Astrocyte of the cerebellum (primary cell): ENCODE results near the gene CSTF2.

Source experiments
- DNase-seq: peaks from one replicate; pipeline ENCODE4 v3.0.0-alpha.2; 2011; ENCODE audit warnings: low read depth
- H3K4me3 ChIP-seq: 2 replicates; pipeline ENCODE4 v1.5.1; 2011; ENCODE audit warnings: mild to moderate bottlenecking, low read depth, low read length, moderate library complexity
- in situ Hi-C: cut with HindIII; loops from 2 replicates; pipeline ENCODE4 v1.10.0; 2017; ENCODE audit warnings: low sequenced_read_pairs
- TF ChIP-seq, protein P1 (sequence below): IDR thresholded peaks from 2 replicates; pipeline ENCODE4 v1.5.1; 2012; ENCODE audit warnings: low read length, low read depth, moderate library complexity, mild to moderate bottlenecking; ENCODE audit errors: missing control alignments

CSTF2 gene

DNA sequence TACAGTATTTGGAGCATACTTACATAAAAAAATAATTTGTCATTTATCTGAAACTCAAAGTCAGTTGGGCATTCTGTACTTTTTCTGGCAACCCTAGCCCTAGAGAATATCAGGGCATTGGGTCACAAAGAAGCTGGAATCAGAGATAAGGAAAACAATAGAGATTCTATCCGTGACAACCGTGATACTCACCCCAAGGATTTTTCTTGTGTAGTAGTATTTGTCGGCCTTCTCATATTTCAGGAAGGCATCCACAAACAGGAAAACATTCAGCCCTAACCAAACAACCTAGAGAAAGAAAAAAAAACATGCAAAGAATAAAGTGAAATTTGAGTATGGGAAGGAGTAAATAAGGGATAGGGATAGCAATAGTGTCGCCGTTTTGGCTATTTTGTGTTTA, 50.3 kb downstream of the CSTF2 start:
- no peak for DNase-seq
- TF ChIP-seq, protein P1, sequence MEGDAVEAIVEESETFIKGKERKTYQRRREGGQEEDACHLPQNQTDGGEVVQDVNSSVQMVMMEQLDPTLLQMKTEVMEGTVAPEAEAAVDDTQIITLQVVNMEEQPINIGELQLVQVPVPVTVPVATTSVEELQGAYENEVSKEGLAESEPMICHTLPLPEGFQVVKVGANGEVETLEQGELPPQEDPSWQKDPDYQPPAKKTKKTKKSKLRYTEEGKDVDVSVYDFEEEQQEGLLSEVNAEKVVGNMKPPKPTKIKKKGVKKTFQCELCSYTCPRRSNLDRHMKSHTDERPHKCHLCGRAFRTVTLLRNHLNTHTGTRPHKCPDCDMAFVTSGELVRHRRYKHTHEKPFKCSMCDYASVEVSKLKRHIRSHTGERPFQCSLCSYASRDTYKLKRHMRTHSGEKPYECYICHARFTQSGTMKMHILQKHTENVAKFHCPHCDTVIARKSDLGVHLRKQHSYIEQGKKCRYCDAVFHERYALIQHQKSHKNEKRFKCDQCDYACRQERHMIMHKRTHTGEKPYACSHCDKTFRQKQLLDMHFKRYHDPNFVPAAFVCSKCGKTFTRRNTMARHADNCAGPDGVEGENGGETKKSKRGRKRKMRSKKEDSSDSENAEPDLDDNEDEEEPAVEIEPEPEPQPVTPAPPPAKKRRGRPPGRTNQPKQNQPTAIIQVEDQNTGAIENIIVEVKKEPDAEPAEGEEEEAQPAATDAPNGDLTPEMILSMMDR = no peak
- no peak overlapping the region for H3K4me3 ChIP-seq
- in situ Hi-C loops = no loop called here

DNA sequence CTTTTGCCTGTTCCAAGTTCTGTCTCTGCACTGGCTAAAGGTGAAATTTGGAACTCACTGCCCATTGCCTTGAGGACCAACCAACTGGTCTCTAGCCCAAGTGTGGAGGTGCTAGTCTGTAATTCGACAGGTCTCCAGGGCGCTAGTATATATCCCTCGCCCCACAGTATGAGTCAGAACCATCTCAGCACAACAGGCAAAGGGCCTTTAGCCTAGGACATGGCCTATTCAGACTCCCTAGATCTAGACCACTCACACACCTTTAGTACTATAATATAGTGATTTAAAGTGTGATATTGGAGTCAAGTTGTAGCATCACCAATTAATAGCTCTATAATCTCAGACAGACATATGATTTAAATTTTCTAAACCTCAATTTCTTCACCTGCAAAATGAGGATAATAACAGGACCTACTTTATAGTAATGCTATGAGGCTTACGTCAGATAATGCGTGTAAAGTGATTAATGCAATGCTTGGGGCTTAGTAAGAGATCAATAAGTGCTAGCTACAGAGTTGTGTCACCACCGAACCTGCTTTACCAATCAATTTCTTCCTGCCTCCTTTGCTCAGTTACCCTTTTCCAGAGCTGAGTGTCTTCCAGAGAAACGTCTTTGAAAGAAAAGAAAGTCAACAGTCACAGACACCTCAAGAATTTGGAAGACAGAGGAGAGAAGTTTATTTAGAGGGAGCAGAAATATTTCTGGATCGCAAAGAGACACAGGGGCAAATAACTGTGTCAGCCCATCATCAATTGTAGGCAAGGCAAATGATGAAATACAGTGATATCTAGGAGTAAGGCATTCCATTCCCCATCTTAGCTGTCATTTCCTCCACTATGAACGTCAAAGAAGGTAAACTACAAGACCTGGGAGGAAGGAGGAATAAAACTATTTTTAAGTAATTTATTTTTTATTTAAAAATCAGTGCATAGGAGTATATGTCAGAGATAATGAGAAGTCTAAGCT, 51.7 kb downstream of the CSTF2 start:
- DNase-seq = no peak
- in situ Hi-C loops = no loop called here
- TF ChIP-seq, protein P1 = no peak
- H3K4me3 ChIP-seq = no peak overlapping the region

DNA sequence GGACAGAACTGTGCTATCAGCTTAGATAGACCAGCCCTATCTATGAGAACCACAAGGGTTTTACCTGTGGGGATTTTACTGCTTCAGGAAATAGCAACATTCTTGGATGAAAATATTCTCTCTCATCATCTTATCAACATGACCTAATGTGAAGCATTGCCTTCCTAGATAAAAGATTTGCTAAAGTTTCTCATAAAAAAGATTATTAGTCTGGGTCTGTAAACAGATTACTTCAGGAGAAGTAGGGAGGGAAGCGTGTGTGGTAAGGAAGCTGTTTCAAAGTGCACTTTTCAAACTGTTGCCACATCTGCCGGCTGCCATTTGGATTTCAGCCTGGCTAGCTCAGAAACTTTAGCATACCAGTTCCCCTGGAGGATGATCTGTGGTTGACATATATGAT, 54.1 kb downstream of the CSTF2 start, which contains the start of gene NOX1:
Gene NOX1, minus strand, starts transcription at position 35 of the 400 bp plus-strand sequence. CDS start 220 bp downstream, outside the sequence.
- DNase-seq = no peak
- in situ Hi-C loops = no loop called here
- TF ChIP-seq, protein P1 = no peak
- no peak within 1 kb of the TSS for H3K4me3 ChIP-seq

GRCh38 chrX:100880368-100880767, 60.2 kb downstream of the CSTF2 start:
- TF ChIP-seq, protein P1 = no peak
- in situ Hi-C loops = no loop called here
- H3K4me3 ChIP-seq = no peak overlapping the region
- no peak for DNase-seq

DNA sequence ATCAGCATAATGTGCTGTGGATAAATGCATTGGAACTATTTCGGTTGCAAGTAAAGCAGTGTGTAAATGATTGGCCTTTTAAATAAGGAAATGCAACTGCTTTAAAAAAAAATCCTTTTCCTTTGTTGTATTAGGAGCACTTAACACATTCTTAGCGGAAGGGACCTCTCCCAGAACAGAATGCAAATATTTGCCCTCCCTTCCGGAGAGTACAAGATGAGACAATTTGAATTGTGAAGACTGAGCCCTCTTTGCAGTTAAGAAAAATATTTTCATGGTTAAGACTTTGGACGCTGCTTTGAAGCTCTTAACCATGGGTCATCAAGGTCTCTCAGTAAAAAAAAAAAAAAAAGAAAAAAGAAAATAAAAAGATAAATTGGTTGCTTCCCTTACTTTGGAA, 63.5 kb downstream of the CSTF2 start:
- in situ Hi-C loops = no loop called here
- no peak overlapping the region for H3K4me3 ChIP-seq
- DNase-seq = no peak
- TF ChIP-seq, protein P1 = no peak
